ENCODE measurements around the gene DCT.

DNA sequence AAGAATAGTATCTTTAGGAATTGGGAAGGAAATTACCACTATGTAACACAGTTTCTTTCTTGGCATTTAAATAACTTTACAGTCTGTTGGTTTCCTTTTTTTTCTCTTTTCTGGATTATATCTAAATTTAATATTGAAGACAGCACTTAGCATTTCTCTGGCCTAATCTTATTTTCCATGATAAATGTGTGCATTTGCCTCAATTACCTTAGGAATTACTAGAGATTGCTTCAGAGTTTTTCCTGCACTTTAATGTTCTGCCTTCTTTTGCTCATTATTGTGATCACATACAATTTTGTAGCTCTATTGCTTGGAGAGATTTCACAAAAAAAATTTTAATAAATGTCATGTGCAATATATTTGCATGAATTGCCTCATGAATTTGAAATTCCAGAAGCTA, 25.1 kb downstream of the DCT start:
- TF ChIP-seq, protein P1, sequence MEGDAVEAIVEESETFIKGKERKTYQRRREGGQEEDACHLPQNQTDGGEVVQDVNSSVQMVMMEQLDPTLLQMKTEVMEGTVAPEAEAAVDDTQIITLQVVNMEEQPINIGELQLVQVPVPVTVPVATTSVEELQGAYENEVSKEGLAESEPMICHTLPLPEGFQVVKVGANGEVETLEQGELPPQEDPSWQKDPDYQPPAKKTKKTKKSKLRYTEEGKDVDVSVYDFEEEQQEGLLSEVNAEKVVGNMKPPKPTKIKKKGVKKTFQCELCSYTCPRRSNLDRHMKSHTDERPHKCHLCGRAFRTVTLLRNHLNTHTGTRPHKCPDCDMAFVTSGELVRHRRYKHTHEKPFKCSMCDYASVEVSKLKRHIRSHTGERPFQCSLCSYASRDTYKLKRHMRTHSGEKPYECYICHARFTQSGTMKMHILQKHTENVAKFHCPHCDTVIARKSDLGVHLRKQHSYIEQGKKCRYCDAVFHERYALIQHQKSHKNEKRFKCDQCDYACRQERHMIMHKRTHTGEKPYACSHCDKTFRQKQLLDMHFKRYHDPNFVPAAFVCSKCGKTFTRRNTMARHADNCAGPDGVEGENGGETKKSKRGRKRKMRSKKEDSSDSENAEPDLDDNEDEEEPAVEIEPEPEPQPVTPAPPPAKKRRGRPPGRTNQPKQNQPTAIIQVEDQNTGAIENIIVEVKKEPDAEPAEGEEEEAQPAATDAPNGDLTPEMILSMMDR (conservative IDR thresholded peaks at IDR 0.05; ENCODE audit: low read depth, low read length) = no peak
- no peak for TF ChIP-seq EZH2 (IDR thresholded peaks at IDR 0.05; ENCODE audit: borderline replicate concordance, low read depth, low read length, poor library complexity, severe bottlenecking)
